GM12801 (cell line): ENCODE measurements around the gene ALS2CL.

Experiments
- CTCF ChIP-seq: IDR thresholded peaks from one replicate; pipeline ENCODE4 v1.5.1; 2011; ENCODE audit warnings: control low read depth; ENCODE audit not compliant: insufficient read length; ENCODE audit errors: extremely low read depth

ALS2CL gene

GRCh38 chr3:46667657-46668056, 25.8 kb downstream of the ALS2CL start:
- TF ChIP-seq CTCF, result no peak

GRCh38 chr3:46667061-46667621, 26.3 kb downstream of the ALS2CL start:
- no peak for TF ChIP-seq CTCF

GRCh38 chr3:46666453-46666845, 27.0 kb downstream of the ALS2CL start:
- no peak for TF ChIP-seq CTCF

- TF ChIP-seq CTCF, result no peak
Observed at GRCh38 chr3:46665763-46666452, 27.6 kb downstream of the ALS2CL start.

GRCh38 chr3:46664971-46665762, 28.3 kb downstream of the ALS2CL start:
- TF ChIP-seq CTCF, result no peak

- TF ChIP-seq CTCF, result no peak
Observed at GRCh38 chr3:46664188-46664970, 29.1 kb downstream of the ALS2CL start.

- TF ChIP-seq CTCF, result no peak
Observed at GRCh38 chr3:46663591-46664135, 29.8 kb downstream of the ALS2CL start.
